GM12878 (cell line): ENCODE measurements around the gene VAX1. TPM values are rescaled to one million over a fixed set of nuclear protein-coding genes. Genes with fewer than 3 reads are reported as not detected.

Experiments
- ATAC-seq: fragments of 200-7000 bp; cut with Tn5 transposase; 3 replicates; pipeline ENCODE4 v1.9.1; 2020; ENCODE audit warnings: mild to moderate bottlenecking, moderate library complexity
- BruUV-seq: library from RNA; stranded (reverse); fragments of 400-500 nt; replicated peaks from 2 replicates; lab custom pipeline; 2021; lab: Mats Ljungman, UMichigan
- CTCF ChIA-PET: fragments of 300-600 bp; sonication (Branson Sonifier 250); formaldehyde crosslinking; extraction: SDS; loops from one replicate; lab custom pipeline; 2021; ENCODE audit warnings: inconsistent platforms; lab: Yijun Ruan, JAX
- POLR2A ChIA-PET: fragments of 350-600 bp; formaldehyde crosslinking; extraction: SDS; loops from one replicate; lab custom pipeline; 2021; ENCODE audit warnings: inconsistent platforms; lab: Charles Lee
- RAD21 ChIA-PET: fragments of 300-600 bp; sonication (Branson Sonifier 250); formaldehyde crosslinking; loops from one replicate; lab custom pipeline; 2023; ENCODE audit warnings: antibody characterized with exemption; ENCODE audit not compliant: unreplicated experiment; lab: Charles Lee
- SMC1A ChIA-PET: fragments of 300-600 bp; sonication (Branson Sonifier 250); formaldehyde crosslinking; loops from one replicate; lab custom pipeline; 2023; ENCODE audit not compliant: unreplicated experiment, uncharacterized antibody; lab: Charles Lee
- DNase-seq: peaks from one replicate; pipeline ENCODE4 v3.0.0-alpha.2; 2011; ENCODE audit warnings: low read depth, low spot score
- FAIRE-seq: peaks from 3 replicates; lab custom pipeline; 2011; peaks lifted over from hg19 to GRCh38; lab: Jason Lieb, UNC
- H2AFZ ChIP-seq: 2 replicates; pipeline ENCODE4 v1.6.0; 2011; ENCODE audit warnings: low read depth, low read length, control low read depth; ENCODE audit not compliant: control insufficient read depth
- H3K27ac ChIP-seq: 2 replicates; pipeline ENCODE4 v1.5.1; 2011; ENCODE audit warnings: control low read depth; ENCODE audit not compliant: control insufficient read depth, insufficient read depth
- H3K27me3 ChIP-seq, 2 experiments: replicated peaks in 1 of 2; 2 replicates each; pipeline versions ENCODE4 v1.6.0 to v1.6.1; 2011; ENCODE audit warnings: low read length in 1 of 2; ENCODE audit not compliant: control insufficient read depth in 2 of 2, insufficient read depth in 2 of 2
- H3K36me3 ChIP-seq, 2 experiments: 2 replicates each; pipeline ENCODE4 v1.5.1; 2011; ENCODE audit warnings: low read length in 1 of 2; ENCODE audit not compliant: control insufficient read depth in 2 of 2, insufficient read depth in 2 of 2
- H3K4me1 ChIP-seq: 2 replicates; pipeline ENCODE4 v1.6.1; 2011; ENCODE audit warnings: mild to moderate bottlenecking, low read length, moderate library complexity, mixed read lengths; ENCODE audit not compliant: control insufficient read depth, insufficient read depth
- H3K4me2 ChIP-seq: 2 replicates; pipeline ENCODE4 v1.6.0; 2011; ENCODE audit warnings: control low read depth; ENCODE audit not compliant: control insufficient read depth, insufficient read depth
- H3K4me3 ChIP-seq: fragments of 200-600 bp; sonication (generic); 2 replicates; pipeline ENCODE4 v1.5.1; 2016
- H3K79me2 ChIP-seq: 2 replicates; pipeline ENCODE4 v1.6.0; 2011; ENCODE audit warnings: low read length; ENCODE audit not compliant: control insufficient read depth, insufficient read depth
- H3K9ac ChIP-seq: 2 replicates; pipeline ENCODE4 v1.8.0; 2011; ENCODE audit warnings: low read length, control low read depth, mixed read lengths; ENCODE audit not compliant: control insufficient read depth, insufficient read depth
- H3K9me3 ChIP-seq: replicated peaks from 3 replicates; pipeline ENCODE4 v1.5.1; 2011; ENCODE audit warnings: mild to moderate bottlenecking, low read length; ENCODE audit not compliant: control insufficient read depth, insufficient read depth
- H4K20me1 ChIP-seq: 2 replicates; pipeline ENCODE4 v1.6.0; 2011; ENCODE audit not compliant: control insufficient read depth, insufficient read depth
- CBX5 ChIP-seq: sonication (generic); IDR thresholded peaks from 2 replicates; pipeline ENCODE4 v1.6.1; 2016; ENCODE audit warnings: low read depth, moderate library complexity, mild to moderate bottlenecking, inconsistent platforms
- CUX1 ChIP-seq: IDR thresholded peaks from 2 replicates; pipeline ENCODE4 v1.6.1; 2012; ENCODE audit warnings: improper control_type of control experiment, low read depth, low read length; ENCODE audit not compliant: insufficient replicate concordance
- ELK1 ChIP-seq: IDR thresholded peaks from 2 replicates; pipeline ENCODE4 v1.6.1; 2012; ENCODE audit warnings: low read depth, low read length, improper control_type of control experiment
- FOXM1 ChIP-seq: IDR thresholded peaks from 2 replicates; pipeline ENCODE4 v1.6.1; 2012; ENCODE audit warnings: low read depth, mild to moderate bottlenecking, inconsistent platforms, low read length, moderate library complexity
- MEF2A ChIP-seq: IDR thresholded peaks from 2 replicates; pipeline ENCODE4 v1.6.1; 2011; ENCODE audit warnings: low read depth, mild to moderate bottlenecking, low read length, moderate library complexity; ENCODE audit not compliant: insufficient read depth
- NBN ChIP-seq: fragments of 450-650 bp; IDR thresholded peaks from 2 replicates; pipeline ENCODE4 v1.6.1; 2016
- RUNX3 ChIP-seq: IDR thresholded peaks from 2 replicates; pipeline ENCODE4 v1.6.1; 2012; ENCODE audit warnings: low read length, inconsistent platforms
- SMAD5 ChIP-seq: IDR thresholded peaks from 2 replicates; pipeline ENCODE4 v1.6.1; 2016; ENCODE audit warnings: antibody characterized with exemption, low read depth
- STAT1 ChIP-seq: fragments of 450-650 bp; conservative IDR thresholded peaks from 2 replicates; pipeline ENCODE4 v1.6.1; 2014; ENCODE audit warnings: antibody characterized with exemption, mild to moderate bottlenecking
- SUPT20H ChIP-seq: IDR thresholded peaks from 2 replicates; pipeline ENCODE4 v1.6.1; 2011; ENCODE audit warnings: low read depth, mild to moderate bottlenecking, low read length, moderate library complexity, borderline replicate concordance; ENCODE audit not compliant: control insufficient read depth
- USF1 ChIP-seq: IDR thresholded peaks from 2 replicates; pipeline ENCODE4 v1.6.1; 2011; ENCODE audit warnings: borderline replicate concordance, low read depth, mild to moderate bottlenecking, moderate library complexity, mixed read lengths, low read length; ENCODE audit not compliant: insufficient read depth; ENCODE audit errors: extremely low read length
- ZNF687 ChIP-seq: fragments of 450-650 bp; IDR thresholded peaks from 2 replicates; pipeline ENCODE4 v1.6.1; 2017; ENCODE audit warnings: mild to moderate bottlenecking, moderate library complexity
- ZZZ3 ChIP-seq: IDR thresholded peaks from 2 replicates; pipeline ENCODE4 v1.6.1; 2011; ENCODE audit warnings: low read depth; ENCODE audit not compliant: control insufficient read depth, insufficient read length
- WGBS: methylation state at CpG from one replicate; pipeline ENCODE4 v1.1.6; 2016; ENCODE audit warnings: low lambda C conversion rate; ENCODE audit not compliant: insufficient replicate concordance, insufficient coverage; ENCODE audit errors: missing lambda C conversion rate; 5-methylcytosine and 5-hydroxymethylcytosine counted together
- in situ Hi-C: fragments of 300-500 bp; cut with MboI; formaldehyde crosslinking; loops from 9 replicates; pipeline ENCODE4 v1.14.3; 2018; ENCODE audit warnings: mixed read lengths
- intact Hi-C: fragments of 100-400 bp; cut with micrococcal nuclease; formaldehyde crosslinking; loops from one replicate; pipeline ENCODE4 v1.14.2; 2022; ENCODE audit not compliant: unreplicated experiment
- polyA plus RNA-seq, 11 experiments: library from polyadenylated mRNA; depleted of rRNA in 4 of 11; unstranded in 6 of 11; stranded (reverse) in 5 of 11; fragments of >200 nt; fragmentation: Nextera tagmentation in 4 of 11; fragmentation: Illumina TruSeq in 1 of 11; extraction: Ambion mirVana in 4 of 11; extraction: Trizol in 1 of 11; gene quantifications; 1 replicate in 1 of 11; 2 replicates in 10 of 11; pipeline versions ENCODE4 v1.2.1 to v1.2.3, GENCODE V29; 2011 to 2016; ENCODE audit warnings: inconsistent platforms in 2 of 11, missing spikeins in 2 of 11, low read depth in 1 of 11
- total RNA-seq, 4 experiments: library from RNA; depleted of rRNA in 3 of 4; stranded (reverse); fragments of >200 nt in 3 of 4; fragmentation: Illumina TruSeq in 1 of 4; extraction: Trizol in 1 of 4; gene quantifications; 2 replicates each; pipeline versions ENCODE4 v1.2.1 to v1.2.3, GENCODE V29; 2013 to 2021

The VAX1 gene
- total and polyA plus RNA-seq, 10 of the 15 experiments (the other 5 are each of a cell fraction or from before 2014, with no cell fraction given) = not detected

DNA sequence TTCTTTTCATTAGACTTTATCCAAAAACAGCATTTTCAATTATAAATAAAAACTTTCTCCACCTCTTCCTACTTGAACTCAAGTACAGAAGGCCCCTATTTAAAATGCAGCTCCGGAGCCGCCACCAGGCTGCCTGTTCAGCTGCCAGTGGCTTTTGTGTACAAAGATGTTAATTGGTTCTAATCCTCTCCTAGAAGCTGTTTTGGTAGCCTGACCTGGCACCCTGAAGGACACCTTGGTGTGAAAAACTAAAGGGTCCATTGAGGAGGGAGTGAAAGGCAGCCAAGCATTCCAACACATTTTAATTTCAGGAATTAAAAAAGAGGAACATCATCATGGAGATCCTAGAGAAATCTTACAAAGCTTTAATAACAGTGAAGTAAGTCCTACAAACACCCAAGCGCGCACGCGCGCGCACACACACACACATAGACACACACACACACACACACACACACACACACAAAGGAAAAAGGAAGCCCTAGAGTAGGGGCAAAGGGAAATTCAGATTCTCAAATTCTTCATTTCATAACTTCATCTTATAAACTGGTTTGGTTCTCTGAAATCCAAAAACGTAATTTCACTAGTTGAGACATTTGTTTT lies 41.4 kb downstream of the VAX1 start:
- in situ Hi-C loops = no loop called here
- FAIRE-seq (no peak), DNase-seq (no peak), ATAC-seq (no peak)
- Histone ChIP-seq H3K4me3 (no peak overlapping the region), H2AFZ (no peak overlapping the region), H3K27ac (no peak overlapping the region), H3K36me3 (no peaks in the 10 kb centered on the region), H3K9ac (no peak overlapping the region), H3K9me3 (no peaks in the 10 kb centered on the region), H3K27me3 (no peaks in the 10 kb centered on the region), H3K79me2 (no peaks in the 10 kb centered on the region), H4K20me1 (no peaks in the 10 kb centered on the region), H3K4me1 (no peaks in the 10 kb centered on the region), H3K4me2 (no peak overlapping the region)
- WGBS = 65% methylated on average over 9 of the region's 9 CpGs
- no TSS peak for BruUV-seq
- intact Hi-C loops = no loop called here
- ChIA-PET POLR2A (no interaction called here), SMC1A (no interaction called here), CTCF (no interaction called here), RAD21 (no interaction called here)
- TF ChIP-seq ZNF687 (no peak), MEF2A (no peak), ELK1 (no peak), CBX5 (no peak), NBN (no peak), FOXM1 (no peak), SUPT20H (no peak), SMAD5 (no peak), STAT1 (no peak), CUX1 (no peak), ZZZ3 (no peak), RUNX3 (no peak), USF1 (no peak)
